Neutrophil (primary cell): ENCODE results near the gene SOAT1.
"Not testable (repeated sequence)": the region's sequence is repeated elsewhere in the genome, so short reads cannot be mapped to it uniquely, and the experiment has no call there.

Source experiments
- H3K27ac ChIP-seq: fragments of 200-600 bp; sonication (generic); 2 replicates; pipeline ENCODE4 v1.5.1; 2016; ENCODE audit warnings: mild to moderate bottlenecking, moderate library complexity
- H3K27me3 ChIP-seq: fragments of 200-600 bp; sonication (generic); 2 replicates; pipeline ENCODE4 v1.6.0; 2016; ENCODE audit warnings: mild to moderate bottlenecking
- H3K36me3 ChIP-seq: fragments of 200-600 bp; sonication (generic); 2 replicates; pipeline ENCODE4 v1.5.1; 2017
- H3K4me1 ChIP-seq, 2 experiments: fragments of 200-600 bp in 1 of 2; sonication (generic) in 1 of 2; 1 replicate in 1 of 2; 2 replicates in 1 of 2; pipeline versions ENCODE4 v1.5.1 to v1.6.1; 2013 to 2016; ENCODE audit warnings: low read depth in 1 of 2, low read length in 1 of 2, mild to moderate bottlenecking in 1 of 2, moderate library complexity in 1 of 2; ENCODE audit not compliant: control insufficient read depth in 1 of 2, insufficient read depth in 1 of 2
- H3K4me3 ChIP-seq, 2 experiments: fragments of 200-600 bp in 1 of 2; sonication (generic) in 1 of 2; 1 replicate in 1 of 2; 2 replicates in 1 of 2; pipeline ENCODE4 v1.5.1; 2013 to 2016; ENCODE audit warnings: low read depth in 1 of 2, low read length in 1 of 2, mild to moderate bottlenecking in 1 of 2, moderate library complexity in 1 of 2
- H3K9me3 ChIP-seq: fragments of 200-600 bp; sonication (generic); 2 replicates; pipeline ENCODE4 v1.5.1; 2016
- CTCF ChIP-seq: fragments of 200-600 bp; sonication (generic); IDR thresholded peaks from 2 replicates; pipeline ENCODE4 v1.5.1; 2016; ENCODE audit warnings: antibody characterized with exemption

SOAT1 gene

GRCh38 chr1:179393721-179394120 lies 100.1 kb downstream of the SOAT1 start:
- H3K4me1 ChIP-seq = no peaks in the 10 kb centered on the region
- H3K9me3 ChIP-seq = no peaks in the 10 kb centered on the region
- H3K36me3 ChIP-seq = no peaks in the 10 kb centered on the region
- no peak overlapping the region for H3K4me3 ChIP-seq
- no peak overlapping the region for H3K27ac ChIP-seq
- no peaks in the 10 kb centered on the region for H3K27me3 ChIP-seq
- no peak for TF ChIP-seq CTCF

GRCh38 chr1:179399399-179399798 lies 105.8 kb downstream of the SOAT1 start:
- H3K27me3 ChIP-seq, H3K4me3 ChIP-seq, H3K27ac ChIP-seq, H3K9me3 ChIP-seq, H3K36me3 ChIP-seq, H3K4me1 ChIP-seq: not testable (repeated sequence)
